ENCODE results near the gene BORA. TPM values are rescaled to one million over a fixed set of nuclear protein-coding genes. Genes with fewer than 3 reads are reported as not detected.

Gene BORA
- total and polyA plus RNA-seq, 2 of the 13 experiments (the other 11 are each of a cell fraction or from before 2014, with no cell fraction given) = 4.0 to 17.4 TPM

DNA sequence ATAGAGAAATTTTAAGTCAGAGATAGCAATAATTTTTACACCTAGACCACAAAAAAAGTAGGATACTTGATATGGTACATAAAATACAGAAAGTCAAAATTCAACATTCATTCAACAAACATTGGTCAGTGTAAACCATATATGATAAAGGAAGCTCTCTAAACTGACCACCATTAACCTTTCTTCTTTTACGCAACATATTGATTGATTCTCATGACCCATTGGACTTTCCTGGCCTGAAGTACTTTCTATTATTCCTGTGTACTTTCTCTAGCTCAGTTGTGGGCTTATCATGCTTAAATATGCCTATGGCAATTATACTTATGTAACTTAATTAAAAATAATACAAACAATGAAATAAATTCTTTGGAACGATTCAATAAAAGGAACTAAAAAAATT lies 64.9 kb downstream of the BORA start (continued):
- TF ChIP-seq MAFG (CRISPR knock-in tag; IDR thresholded peaks at IDR 0.05) (no peak), ZNF264 (CRISPR knock-in tag; IDR thresholded peaks at IDR 0.05) (no peak), RELA (CRISPR knock-in tag; IDR thresholded peaks at IDR 0.05) (no peak), ZNF737 (CRISPR knock-in tag; IDR thresholded peaks at IDR 0.05; ENCODE audit: borderline replicate concordance) (no peak), MED8 (CRISPR knock-in tag; IDR thresholded peaks at IDR 0.05; ENCODE audit: insufficient replicate concordance) (no peak)
- TF ChIP-seq, protein P1, sequence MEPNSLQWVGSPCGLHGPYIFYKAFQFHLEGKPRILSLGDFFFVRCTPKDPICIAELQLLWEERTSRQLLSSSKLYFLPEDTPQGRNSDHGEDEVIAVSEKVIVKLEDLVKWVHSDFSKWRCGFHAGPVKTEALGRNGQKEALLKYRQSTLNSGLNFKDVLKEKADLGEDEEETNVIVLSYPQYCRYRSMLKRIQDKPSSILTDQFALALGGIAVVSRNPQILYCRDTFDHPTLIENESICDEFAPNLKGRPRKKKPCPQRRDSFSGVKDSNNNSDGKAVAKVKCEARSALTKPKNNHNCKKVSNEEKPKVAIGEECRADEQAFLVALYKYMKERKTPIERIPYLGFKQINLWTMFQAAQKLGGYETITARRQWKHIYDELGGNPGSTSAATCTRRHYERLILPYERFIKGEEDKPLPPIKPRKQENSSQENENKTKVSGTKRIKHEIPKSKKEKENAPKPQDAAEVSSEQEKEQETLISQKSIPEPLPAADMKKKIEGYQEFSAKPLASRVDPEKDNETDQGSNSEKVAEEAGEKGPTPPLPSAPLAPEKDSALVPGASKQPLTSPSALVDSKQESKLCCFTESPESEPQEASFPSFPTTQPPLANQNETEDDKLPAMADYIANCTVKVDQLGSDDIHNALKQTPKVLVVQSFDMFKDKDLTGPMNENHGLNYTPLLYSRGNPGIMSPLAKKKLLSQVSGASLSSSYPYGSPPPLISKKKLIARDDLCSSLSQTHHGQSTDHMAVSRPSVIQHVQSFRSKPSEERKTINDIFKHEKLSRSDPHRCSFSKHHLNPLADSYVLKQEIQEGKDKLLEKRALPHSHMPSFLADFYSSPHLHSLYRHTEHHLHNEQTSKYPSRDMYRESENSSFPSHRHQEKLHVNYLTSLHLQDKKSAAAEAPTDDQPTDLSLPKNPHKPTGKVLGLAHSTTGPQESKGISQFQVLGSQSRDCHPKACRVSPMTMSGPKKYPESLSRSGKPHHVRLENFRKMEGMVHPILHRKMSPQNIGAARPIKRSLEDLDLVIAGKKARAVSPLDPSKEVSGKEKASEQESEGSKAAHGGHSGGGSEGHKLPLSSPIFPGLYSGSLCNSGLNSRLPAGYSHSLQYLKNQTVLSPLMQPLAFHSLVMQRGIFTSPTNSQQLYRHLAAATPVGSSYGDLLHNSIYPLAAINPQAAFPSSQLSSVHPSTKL (CRISPR knock-in tag; IDR thresholded peaks at IDR 0.05) = peak; percentile 51; the same call in 1 of the 2 replicates

DNA sequence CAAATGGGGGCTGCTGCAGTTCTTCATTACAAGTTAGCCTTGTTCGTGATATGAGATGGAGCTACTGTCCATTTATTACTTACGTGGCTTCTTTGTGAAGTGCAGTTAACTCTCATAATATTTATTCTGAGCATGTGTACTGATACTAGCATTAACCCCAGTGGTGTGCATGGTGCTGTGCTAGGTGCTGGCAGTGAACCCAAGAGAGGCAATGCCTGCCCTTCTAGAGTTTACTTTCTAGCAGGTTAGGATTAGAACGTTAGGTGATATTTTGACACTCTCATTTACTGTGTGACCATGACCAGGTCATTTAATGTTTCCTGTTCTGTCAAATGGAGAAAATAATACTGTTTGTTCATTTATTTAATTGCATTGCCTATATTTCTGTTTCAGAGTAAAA lies 71.1 kb downstream of the BORA start:
- intact Hi-C loops (cut with micrococcal nuclease; ENCODE audit: unreplicated experiment) (no loop called here), in situ Hi-C loops (cut with HindIII; ENCODE audit: extremely low pct_ligation_motif_present, low pct_unique_long_range_greater_than_20kb) (no loop called here)
- H4K20me1 ChIP-seq (ENCODE audit: insufficient read depth, low read length) = no peaks in the 10 kb centered on the region
- no peaks in the 10 kb centered on the region for H3K79me2 ChIP-seq (ENCODE audit: insufficient read depth, low read length)
- no peak overlapping the region for H3K4me2 ChIP-seq (ENCODE audit: low read depth, low read length)
- FAIRE-seq (no peak), ATAC-seq (no peak), DNase-seq (ENCODE audit: low spot score) (no peak)
- H3K9ac ChIP-seq (ENCODE audit: insufficient read depth, low read depth, low read length) = no peak overlapping the region
- CTCF ChIA-PET (ENCODE audit: low intra/inter-chr PET ratio, low total read pairs) = no interaction called here
- POLR2A ChIA-PET = no interaction called here
- no peak overlapping the region for H3K27ac ChIP-seq (ENCODE audit: extremely low read length, insufficient read depth, low read length)
- 67% methylated on average over 3 of the region's 3 CpGs for WGBS (ENCODE audit: low lambda C conversion rate)
- no TSS peak for BruUV-seq (replicated peaks)
- no peaks in the 10 kb centered on the region; a peak in 1 of 5 replicates for H3K27me3 ChIP-seq (ENCODE audit: control insufficient read depth in 1 of 2, insufficient read depth in 2 of 2, low read length in 2 of 2)
- H3K36me3 ChIP-seq (replicated peaks in 1 of 2; ENCODE audit: control insufficient read depth in 1 of 2, insufficient read depth in 2 of 2, low read length in 2 of 2) = peaks cover 7 to 34% of the 10 kb centered on the region in 2 experiments; a peak in 4 of 5 replicates
- no peak overlapping the region for H3K4me3 ChIP-seq (replicated peaks in 1 of 3; ENCODE audit: insufficient read depth in 1 of 3, low read depth in 2 of 3, low read length in 3 of 3)
- H2AFZ ChIP-seq (ENCODE audit: low read length) = no peak overlapping the region
- no peaks in the 10 kb centered on the region for H3K4me1 ChIP-seq (ENCODE audit: insufficient read depth, low read length)
- H3K9me3 ChIP-seq (ENCODE audit: low read length) = no peaks in the 10 kb centered on the region
- TF ChIP-seq, protein P2, sequence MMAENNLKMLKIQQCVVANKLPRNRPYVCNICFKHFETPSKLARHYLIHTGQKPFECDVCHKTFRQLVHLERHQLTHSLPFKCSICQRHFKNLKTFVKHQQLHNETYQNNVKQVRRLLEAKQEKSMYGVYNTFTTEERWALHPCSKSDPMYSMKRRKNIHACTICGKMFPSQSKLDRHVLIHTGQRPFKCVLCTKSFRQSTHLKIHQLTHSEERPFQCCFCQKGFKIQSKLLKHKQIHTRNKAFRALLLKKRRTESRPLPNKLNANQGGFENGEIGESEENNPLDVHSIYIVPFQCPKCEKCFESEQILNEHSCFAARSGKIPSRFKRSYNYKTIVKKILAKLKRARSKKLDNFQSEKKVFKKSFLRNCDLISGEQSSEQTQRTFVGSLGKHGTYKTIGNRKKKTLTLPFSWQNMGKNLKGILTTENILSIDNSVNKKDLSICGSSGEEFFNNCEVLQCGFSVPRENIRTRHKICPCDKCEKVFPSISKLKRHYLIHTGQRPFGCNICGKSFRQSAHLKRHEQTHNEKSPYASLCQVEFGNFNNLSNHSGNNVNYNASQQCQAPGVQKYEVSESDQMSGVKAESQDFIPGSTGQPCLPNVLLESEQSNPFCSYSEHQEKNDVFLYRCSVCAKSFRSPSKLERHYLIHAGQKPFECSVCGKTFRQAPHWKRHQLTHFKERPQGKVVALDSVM (CRISPR knock-in tag; IDR thresholded peaks at IDR 0.05) = no peak
- TF ChIP-seq MBNL3 (CRISPR knock-in tag; conservative IDR thresholded peaks at IDR 0.05) = no peak
- TF ChIP-seq ZSCAN31 (CRISPR knock-in tag; IDR thresholded peaks at IDR 0.05; ENCODE audit: low read depth) = no peak
- TF ChIP-seq, protein P3, sequence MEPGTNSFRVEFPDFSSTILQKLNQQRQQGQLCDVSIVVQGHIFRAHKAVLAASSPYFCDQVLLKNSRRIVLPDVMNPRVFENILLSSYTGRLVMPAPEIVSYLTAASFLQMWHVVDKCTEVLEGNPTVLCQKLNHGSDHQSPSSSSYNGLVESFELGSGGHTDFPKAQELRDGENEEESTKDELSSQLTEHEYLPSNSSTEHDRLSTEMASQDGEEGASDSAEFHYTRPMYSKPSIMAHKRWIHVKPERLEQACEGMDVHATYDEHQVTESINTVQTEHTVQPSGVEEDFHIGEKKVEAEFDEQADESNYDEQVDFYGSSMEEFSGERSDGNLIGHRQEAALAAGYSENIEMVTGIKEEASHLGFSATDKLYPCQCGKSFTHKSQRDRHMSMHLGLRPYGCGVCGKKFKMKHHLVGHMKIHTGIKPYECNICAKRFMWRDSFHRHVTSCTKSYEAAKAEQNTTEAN (CRISPR knock-in tag; conservative IDR thresholded peaks at IDR 0.05) = no peak
- TF ChIP-seq HNRNPH1 (optimal IDR thresholded peaks at IDR 0.05; ENCODE audit: low read depth, low read length) = no peak
- no peak for TF ChIP-seq SAFB2 (CRISPR knock-in tag; IDR thresholded peaks at IDR 0.05; ENCODE audit: borderline replicate concordance, low read depth)
- TF ChIP-seq KDM2A (CRISPR knock-in tag; IDR thresholded peaks at IDR 0.05; ENCODE audit: borderline replicate concordance, low read depth) = no peak
- TF ChIP-seq NFYC (CRISPR knock-in tag; IDR thresholded peaks at IDR 0.05) = no peak
- TF ChIP-seq KLF16 (CRISPR knock-in tag; IDR thresholded peaks at IDR 0.05) = no peak
- no peak for TF ChIP-seq SRF (IDR thresholded peaks at IDR 0.05; ENCODE audit: low read depth, low read length)
